Common myeloid progenitor, CD34-positive (primary cell): ENCODE data around the gene TPM2.
"Not testable (repeated sequence)": the region's sequence is repeated elsewhere in the genome, so short reads cannot be mapped to it uniquely, and the experiment has no call there.

Experiments
- CTCF ChIA-PET: fragments of 350-600 bp; sonication (Branson Sonifier 250); formaldehyde crosslinking; loops from one replicate; lab custom pipeline; 2021; ENCODE audit warnings: antibody characterized with exemption; lab: Charles Lee
- POLR2A ChIA-PET: fragments of 350-600 bp; sonication (Branson Sonifier 250); formaldehyde crosslinking; loops from one replicate; lab custom pipeline; 2021; ENCODE audit warnings: antibody characterized with exemption; lab: Charles Lee
- DNase-seq, 3 donors: peaks; one replicate each; pipeline versions ENCODE4 v3.0.0 to v3.0.0-alpha.2; 2013
- H3K27ac ChIP-seq, 2 experiments: 1 replicate in 1 of 2; 2 replicates in 1 of 2; pipeline ENCODE4 v1.7.0; 2013; ENCODE audit warnings: inconsistent platforms in 2 of 2, low read length in 2 of 2, mild to moderate bottlenecking in 2 of 2, low read depth in 1 of 2, moderate library complexity in 1 of 2; ENCODE audit not compliant: severe bottlenecking in 2 of 2, insufficient read depth in 1 of 2, poor library complexity in 1 of 2
- H3K27me3 ChIP-seq, 5 experiments: replicated peaks in 2 of 5; 1 replicate in 3 of 5; 2 replicates in 2 of 5; pipeline versions ENCODE4 v1.6.1 to v1.7.0; 2013; ENCODE audit warnings: low read length in 4 of 5, mild to moderate bottlenecking in 2 of 5, moderate library complexity in 2 of 5, inconsistent platforms in 1 of 5; ENCODE audit not compliant: insufficient read depth in 5 of 5, control insufficient read depth in 4 of 5
- H3K36me3 ChIP-seq, 4 experiments: 1 replicate in 2 of 4; 2 replicates in 2 of 4; pipeline versions ENCODE4 v1.6.1 to v1.7.0; 2013; ENCODE audit warnings: low read length in 3 of 4, control low read depth in 1 of 4, mild to moderate bottlenecking in 1 of 4; ENCODE audit not compliant: control insufficient read depth in 4 of 4, insufficient read depth in 4 of 4
- H3K4me1 ChIP-seq, 4 experiments: 1 replicate in 3 of 4; 2 replicates in 1 of 4; pipeline versions ENCODE4 v1.6.1 to v1.7.1; 2013; ENCODE audit warnings: low read length in 3 of 4, mild to moderate bottlenecking in 3 of 4, control low read depth in 1 of 4, inconsistent platforms in 1 of 4, moderate library complexity in 1 of 4; ENCODE audit not compliant: control insufficient read depth in 4 of 4, insufficient read depth in 4 of 4; ENCODE audit errors: control extremely low read depth in 1 of 4
- H3K4me3 ChIP-seq, 7 experiments: 1 replicate in 4 of 7; 2 replicates in 3 of 7; pipeline versions ENCODE4 v1.5.1 to v1.7.0; 2013; ENCODE audit warnings: mild to moderate bottlenecking in 7 of 7, low read length in 6 of 7, moderate library complexity in 6 of 7, inconsistent platforms in 2 of 7, low read depth in 2 of 7, control low read depth in 1 of 7; ENCODE audit not compliant: insufficient read depth in 4 of 7, control insufficient read depth in 1 of 7; ENCODE audit errors: extremely low read depth in 1 of 7
- H3K9me3 ChIP-seq, 5 experiments: 1 replicate in 4 of 5; 2 replicates in 1 of 5; pipeline versions ENCODE4 v1.6.1 to v1.7.1; 2013; ENCODE audit warnings: low read length in 4 of 5, mild to moderate bottlenecking in 2 of 5, inconsistent platforms in 1 of 5, low read depth in 1 of 5, moderate library complexity in 1 of 5; ENCODE audit not compliant: control insufficient read depth in 4 of 5, insufficient read depth in 2 of 5; ENCODE audit errors: control extremely low read depth in 1 of 5
- WGBS: methylation state at CpG from one replicate; pipeline ENCODE4 v1.1.5; 2013; ENCODE audit not compliant: insufficient coverage; 5-methylcytosine and 5-hydroxymethylcytosine counted together

Gene TPM2

DNA sequence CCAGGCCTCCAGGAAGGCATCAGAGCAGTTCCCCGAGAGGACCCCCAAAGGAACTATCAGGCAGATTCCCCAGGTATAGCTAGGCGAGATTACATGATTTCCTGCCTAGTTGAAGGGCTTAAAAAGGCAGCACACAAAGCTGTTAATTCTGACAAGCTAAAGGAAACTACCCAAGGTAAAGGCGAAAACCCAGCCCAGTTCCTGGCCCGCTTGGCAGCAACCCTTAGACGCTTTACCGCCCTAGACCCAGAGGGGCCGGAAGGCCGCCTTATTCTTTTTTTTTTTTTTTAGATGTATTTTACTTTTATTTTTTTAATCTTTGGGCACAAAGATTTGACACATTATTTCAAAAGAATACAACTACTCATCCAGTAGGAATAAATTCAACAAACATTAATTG is 51.0 kb downstream of the TPM2 start:
- H3K27me3 ChIP-seq, H3K27ac ChIP-seq, H3K36me3 ChIP-seq, H3K9me3 ChIP-seq: not testable (repeated sequence)
- Histone ChIP-seq H3K4me3 (peak overlapping the region in 1 of 7 experiments; percentile 25), H3K4me1 (peaks cover 6 to 54% (median 31%) of the 10 kb centered on the region in 4 experiments)
- peak in 2 of 3 donors; percentile 37 to 54 for DNase-seq
- CTCF ChIA-PET, result interaction anchor here (1.1 to 2.1 kb wide), 4 partner anchors 13 to 28 kb away, joined by 3 to 8 read pairs (median 4); partner anchors contain the start of gene ARHGEF39
- 0% methylated on average over 1 of the region's 8 CpGs for WGBS
- POLR2A ChIA-PET, result interaction anchor here (0.7 kb wide), 1 partner anchor 25 kb away, joined by 4 read pairs; no protein-coding TSS in a partner anchor

DNA sequence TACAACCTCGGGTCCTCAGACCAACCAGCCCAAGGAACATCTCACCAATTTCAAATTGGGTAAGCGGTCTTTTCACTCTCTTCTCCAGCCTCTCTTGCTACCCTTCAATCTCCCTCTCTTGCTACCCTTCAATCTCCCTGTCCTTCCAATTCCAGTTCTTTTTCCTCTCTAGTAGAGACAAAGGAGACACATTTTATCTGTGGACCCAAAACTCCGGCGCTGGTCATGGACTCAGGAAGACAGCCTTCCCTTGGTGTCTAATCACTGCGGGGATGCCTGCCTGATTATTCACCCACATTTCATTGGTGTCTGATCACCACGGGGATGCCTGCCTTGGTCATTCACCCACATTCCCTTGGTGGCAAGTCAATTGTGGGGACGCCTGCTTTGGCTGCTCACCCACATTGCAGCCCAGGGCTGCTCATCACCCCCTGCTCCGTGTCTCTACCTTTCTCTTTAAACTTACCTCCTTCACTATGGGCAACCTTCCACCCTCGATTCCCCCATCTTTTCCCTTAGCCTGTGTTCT is 52.2 kb downstream of the TPM2 start:
- H3K36me3 ChIP-seq, H3K9me3 ChIP-seq, H3K4me3 ChIP-seq, H3K27ac ChIP-seq, DNase-seq, POLR2A ChIA-PET, H3K27me3 ChIP-seq: not testable (repeated sequence)
- CTCF ChIA-PET, result interaction anchor here (1.1 to 1.3 kb wide), 3 partner anchors 12 to 27 kb away, joined by 3 to 5 read pairs (median 3); partner anchors contain the start of gene ARHGEF39
- H3K4me1 ChIP-seq, result peaks cover 6 to 54% (median 31%) of the 10 kb centered on the region in 4 experiments
- WGBS, result 100% methylated on average over 7 of the region's 9 CpGs

DNA sequence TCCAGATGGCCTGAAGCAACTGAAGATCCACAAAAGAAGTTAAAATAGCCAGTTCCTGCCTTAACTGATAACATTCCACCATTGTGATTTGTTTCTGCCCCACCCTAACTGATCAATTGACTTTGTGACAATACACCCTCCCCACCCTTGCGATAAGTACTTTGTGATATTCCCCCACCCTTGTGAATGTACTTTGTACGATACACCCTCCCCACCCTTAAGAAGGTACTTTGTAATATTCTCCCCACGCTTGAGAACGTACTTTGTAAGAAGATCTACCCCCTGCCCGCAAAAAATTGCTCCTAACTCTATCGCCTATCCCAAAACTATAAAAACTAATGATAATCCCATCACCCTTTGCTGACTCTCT is 52.9 kb downstream of the TPM2 start:
- POLR2A ChIA-PET, result not testable (repeated sequence)
- CTCF ChIA-PET, result interaction anchor here (1.0 to 1.9 kb wide), 4 partner anchors 10 to 55 kb away, joined by 3 to 7 read pairs (median 3); no protein-coding TSS in a partner anchor
- 100% methylated on average over 5 of the region's 6 CpGs for WGBS

DNA sequence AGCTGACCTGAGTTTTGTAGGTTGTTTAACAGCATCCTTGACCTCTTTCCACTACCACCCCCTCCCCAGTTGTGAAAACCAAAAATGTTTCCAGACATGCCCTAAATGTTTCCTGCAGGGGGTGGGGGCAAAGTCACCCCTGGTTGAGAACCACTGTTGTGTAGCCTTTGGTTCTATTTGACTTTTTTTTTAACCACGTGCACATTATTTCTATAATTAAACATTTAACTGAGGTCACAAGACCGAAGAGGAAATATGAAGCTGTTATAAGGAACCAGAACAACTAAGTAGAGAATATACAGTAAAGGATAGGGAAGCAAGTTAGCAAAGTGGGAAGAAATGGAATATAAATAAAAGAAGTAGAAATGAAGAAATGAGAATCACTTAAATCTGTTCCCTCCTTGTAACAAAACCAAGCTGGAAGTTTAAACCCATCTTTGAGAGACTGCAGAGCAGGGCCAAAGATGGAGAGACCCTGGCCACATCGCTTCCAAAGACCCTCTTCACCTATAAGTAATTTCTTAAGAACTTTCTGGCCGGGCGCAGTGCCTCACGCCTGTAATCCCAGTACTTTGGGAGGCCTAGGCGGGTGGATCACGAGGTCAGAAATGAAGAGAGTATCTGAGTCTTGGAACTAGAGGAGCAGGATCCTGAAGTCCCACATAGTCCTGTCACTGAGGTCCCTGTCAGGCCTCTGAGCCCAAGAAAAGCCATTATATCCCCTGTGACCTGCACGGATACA is 53.4 kb downstream of the TPM2 start:
- Histone ChIP-seq H3K36me3 (no peaks in the 10 kb centered on the region), H3K4me1 (peaks cover 6 to 49% (median 30%) of the 10 kb centered on the region in 4 experiments), H3K27ac (no peak overlapping the region), H3K27me3 (no peaks in the 10 kb centered on the region), H3K9me3 (peaks cover 0 to 2% (median 0%) of the 10 kb centered on the region in 5 experiments), H3K4me3 (peak overlapping the region in 1 of 7 experiments; percentile 3)
- ChIA-PET CTCF (interaction anchor here (1.0 to 1.9 kb wide), 5 partner anchors 11 to 56 kb away, joined by 3 to 7 read pairs (median 3); no protein-coding TSS in a partner anchor), POLR2A (no interaction called here)
- peak in 1 of 3 donors; percentile 40 for DNase-seq
- WGBS, result 98% methylated on average over 5 of the region's 9 CpGs

More for the DNA sequence above, 52.9 kb downstream of the TPM2 start:
- H3K36me3 ChIP-seq, H3K4me3 ChIP-seq, H3K27me3 ChIP-seq, DNase-seq, H3K27ac ChIP-seq, H3K9me3 ChIP-seq: not testable (repeated sequence)
- H3K4me1 ChIP-seq, result peaks cover 6 to 54% (median 31%) of the 10 kb centered on the region in 4 experiments

DNA sequence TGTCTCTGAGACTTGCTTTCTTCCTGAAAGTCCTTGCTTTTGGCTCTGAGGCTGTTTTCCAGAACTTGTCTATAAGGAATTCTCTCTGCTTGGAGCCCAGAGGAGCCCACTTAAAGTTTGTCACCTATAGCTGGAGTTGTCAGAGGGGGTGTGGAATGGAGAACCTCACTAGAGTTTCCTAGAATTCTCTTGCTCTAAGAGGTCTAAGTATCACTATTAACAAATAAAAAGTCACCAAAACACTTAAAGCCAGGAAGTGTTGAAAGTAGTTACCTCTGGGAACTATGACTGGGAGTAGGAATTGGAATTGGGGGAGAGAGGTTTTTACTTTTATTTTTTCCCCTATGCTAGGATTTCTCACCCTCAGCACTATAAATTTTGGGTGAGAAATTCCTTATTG is 54.0 kb downstream of the TPM2 start:
- Histone ChIP-seq H3K4me3 (no peak overlapping the region), H3K4me1 (peaks cover 6 to 45% (median 30%) of the 10 kb centered on the region in 4 experiments), H3K27ac (no peak overlapping the region), H3K27me3 (no peaks in the 10 kb centered on the region), H3K36me3 (no peaks in the 10 kb centered on the region), H3K9me3 (peaks cover 0 to 2% (median 0%) of the 10 kb centered on the region in 5 experiments)
- CTCF ChIA-PET, result interaction anchor here (1.0 to 1.9 kb wide), 6 partner anchors 11 to 56 kb away, joined by 3 to 7 read pairs (median 3); no protein-coding TSS in a partner anchor
- POLR2A ChIA-PET, result no interaction called here
- no peak for DNase-seq
